ENCODE data around the gene OCIAD2.

- TF ChIP-seq CTCF (conservative IDR thresholded peaks at IDR 0.05 in 1 of 2, IDR thresholded peaks at IDR 0.05 in 1 of 2; ENCODE audit: extremely low read depth in 1 of 2, insufficient read depth in 1 of 2, low read depth in 1 of 2, low read length in 2 of 2): no peak
- TF ChIP-seq EZH2 (IDR thresholded peaks at IDR 0.05; ENCODE audit: borderline replicate concordance, low read length): no peak
Observed at GRCh38 chr4:48853604-48854394, 52.8 kb downstream of the OCIAD2 start.

Data from mammary epithelial cell (primary cell).